Ecto neural progenitor cell (in vitro differentiated cells): ENCODE data around the gene HRH2.
A peak's percentile ranks its signal among the peaks of the same experiment; 100 is the strongest.
"Not testable (repeated sequence)": the region's sequence is repeated elsewhere in the genome, so short reads cannot be mapped to it uniquely, and the experiment has no call there.

ENCODE experiments used
- DNase-seq: peaks from one replicate; pipeline ENCODE4 v3.0.0-alpha.2; 2018; ENCODE audit warnings: low spot score

Gene HRH2

GRCh38 chr5:175649967-175650366 is 7.9 kb upstream of the HRH2 start:
- no peak for DNase-seq

GRCh38 chr5:175650430-175651205 is 7.3 kb upstream of the HRH2 start:
- not testable (repeated sequence) for DNase-seq

GRCh38 chr5:175652741-175653663 is 4.9 kb upstream of the HRH2 start:
- DNase-seq: no peak

GRCh38 chr5:175653763-175654162 is 4.1 kb upstream of the HRH2 start:
- DNase-seq: no peak

GRCh38 chr5:175654339-175654738 is 3.5 kb upstream of the HRH2 start:
- DNase-seq: no peak

- no peak for DNase-seq
Observed at GRCh38 chr5:175654807-175655206, 3.1 kb upstream of the HRH2 start.

GRCh38 chr5:175655411-175655810 is 2.5 kb upstream of the HRH2 start:
- no peak for DNase-seq

- DNase-seq: no peak
Observed at GRCh38 chr5:175656966-175657365, 905 bp upstream of the HRH2 start.

GRCh38 chr5:175658299-175659145 is 651 bp downstream of the HRH2 start:
- DNase-seq: peak; percentile 57

- no peak for DNase-seq
Observed at GRCh38 chr5:175659546-175660253, 1.8 kb downstream of the HRH2 start.

- no peak for DNase-seq
Observed at GRCh38 chr5:175663186-175664184, 5.6 kb downstream of the HRH2 start.

- no peak for DNase-seq
Observed at GRCh38 chr5:175664723-175665122, 6.9 kb downstream of the HRH2 start.

GRCh38 chr5:175666216-175666615 is 8.3 kb downstream of the HRH2 start:
- no peak for DNase-seq

GRCh38 chr5:175668006-175668405 is 10.1 kb downstream of the HRH2 start:
- DNase-seq: no peak

GRCh38 chr5:175670372-175670771 is 12.5 kb downstream of the HRH2 start:
- no peak for DNase-seq

- no peak for DNase-seq
Observed at GRCh38 chr5:175671013-175671412, 13.1 kb downstream of the HRH2 start.

- DNase-seq: no peak
Observed at GRCh38 chr5:175672976-175673648, 15.2 kb downstream of the HRH2 start.

GRCh38 chr5:175674731-175675346 is 17.0 kb downstream of the HRH2 start:
- no peak for DNase-seq

- DNase-seq: no peak
Observed at GRCh38 chr5:175675873-175676272, 18.0 kb downstream of the HRH2 start.
